ENCODE results near the gene IGHMBP2. TPM values are rescaled to one million over a fixed set of nuclear protein-coding genes. Genes with fewer than 3 reads are reported as not detected.
A peak's percentile ranks its signal among the peaks of the same experiment; 100 is the strongest.

The IGHMBP2 gene
- total RNA-seq, 1 donor, result 10.8 TPM

DNA sequence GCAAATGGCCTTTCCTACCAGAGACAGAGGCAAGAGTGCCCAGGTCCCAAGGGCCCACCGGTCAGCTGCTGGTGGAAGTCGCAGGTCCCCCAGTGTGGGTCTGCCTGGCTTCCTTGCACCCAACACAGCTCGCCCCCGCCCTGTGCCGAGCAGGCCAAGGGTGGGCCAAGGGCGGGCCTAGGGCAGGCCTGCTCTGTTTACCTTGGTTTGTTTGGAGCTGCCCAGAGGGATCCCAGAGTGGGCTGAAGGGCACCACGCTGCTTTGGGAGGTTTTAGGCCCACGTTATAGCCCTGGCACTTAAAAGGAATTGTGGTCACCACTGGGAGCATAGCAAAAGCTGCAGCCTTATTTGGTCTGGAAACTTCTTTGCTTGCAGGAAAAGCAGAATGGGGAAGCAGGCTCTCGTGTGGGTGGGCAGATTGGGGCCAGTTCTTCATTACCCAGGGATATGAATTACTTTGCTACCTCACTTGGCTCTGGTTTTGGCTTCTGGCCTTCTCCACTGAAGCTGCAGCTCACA, 39.1 kb downstream of the IGHMBP2 start:
- TF ChIP-seq, protein P1, sequence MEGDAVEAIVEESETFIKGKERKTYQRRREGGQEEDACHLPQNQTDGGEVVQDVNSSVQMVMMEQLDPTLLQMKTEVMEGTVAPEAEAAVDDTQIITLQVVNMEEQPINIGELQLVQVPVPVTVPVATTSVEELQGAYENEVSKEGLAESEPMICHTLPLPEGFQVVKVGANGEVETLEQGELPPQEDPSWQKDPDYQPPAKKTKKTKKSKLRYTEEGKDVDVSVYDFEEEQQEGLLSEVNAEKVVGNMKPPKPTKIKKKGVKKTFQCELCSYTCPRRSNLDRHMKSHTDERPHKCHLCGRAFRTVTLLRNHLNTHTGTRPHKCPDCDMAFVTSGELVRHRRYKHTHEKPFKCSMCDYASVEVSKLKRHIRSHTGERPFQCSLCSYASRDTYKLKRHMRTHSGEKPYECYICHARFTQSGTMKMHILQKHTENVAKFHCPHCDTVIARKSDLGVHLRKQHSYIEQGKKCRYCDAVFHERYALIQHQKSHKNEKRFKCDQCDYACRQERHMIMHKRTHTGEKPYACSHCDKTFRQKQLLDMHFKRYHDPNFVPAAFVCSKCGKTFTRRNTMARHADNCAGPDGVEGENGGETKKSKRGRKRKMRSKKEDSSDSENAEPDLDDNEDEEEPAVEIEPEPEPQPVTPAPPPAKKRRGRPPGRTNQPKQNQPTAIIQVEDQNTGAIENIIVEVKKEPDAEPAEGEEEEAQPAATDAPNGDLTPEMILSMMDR (IDR thresholded peaks at IDR 0.05; ENCODE audit: insufficient read depth, low read length), result no peak
- H3K4me3 ChIP-seq (ENCODE audit: low read depth, low read length), result no peak overlapping the region
- DNase-seq (ENCODE audit: low read depth), result peak; percentile 6

DNA sequence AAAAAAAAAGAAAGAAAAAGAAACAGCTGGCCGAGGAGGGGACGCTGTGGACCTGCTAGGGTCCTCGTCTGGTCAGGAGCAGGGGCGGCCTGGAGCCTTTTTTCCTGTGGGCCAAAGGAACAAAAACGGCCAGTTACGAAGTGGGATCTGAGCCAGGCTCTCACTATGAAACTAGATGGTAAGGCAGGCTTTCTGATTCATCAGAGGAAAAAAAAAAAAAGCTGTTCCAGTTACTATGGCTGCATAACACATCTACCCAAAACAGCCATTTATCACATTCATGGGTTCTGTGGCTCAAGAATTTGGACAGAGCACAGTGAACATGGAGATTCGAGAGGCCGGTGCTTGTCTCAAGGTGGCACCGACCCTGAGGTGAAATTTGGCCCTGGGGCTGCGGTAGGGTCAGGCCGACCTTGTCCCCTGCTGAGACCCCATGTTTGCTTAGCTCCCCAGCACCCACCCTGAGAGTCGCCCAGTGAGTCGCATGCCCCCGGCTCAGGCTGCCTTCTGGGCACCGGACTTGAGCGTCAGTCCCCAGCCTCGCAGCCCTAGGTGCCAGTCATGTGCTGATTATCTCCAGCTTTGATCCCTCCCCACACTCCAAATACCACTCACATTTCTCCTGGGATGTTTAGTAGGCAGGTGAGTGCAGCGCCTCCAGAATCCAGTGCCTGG, 42.9 kb downstream of the IGHMBP2 start:
- DNase-seq (ENCODE audit: low read depth), result peak; percentile 92
- H3K4me3 ChIP-seq (ENCODE audit: low read depth, low read length), result no peak overlapping the region
- TF ChIP-seq, protein P1 (IDR thresholded peaks at IDR 0.05; ENCODE audit: insufficient read depth, low read length), result no peak

DNA sequence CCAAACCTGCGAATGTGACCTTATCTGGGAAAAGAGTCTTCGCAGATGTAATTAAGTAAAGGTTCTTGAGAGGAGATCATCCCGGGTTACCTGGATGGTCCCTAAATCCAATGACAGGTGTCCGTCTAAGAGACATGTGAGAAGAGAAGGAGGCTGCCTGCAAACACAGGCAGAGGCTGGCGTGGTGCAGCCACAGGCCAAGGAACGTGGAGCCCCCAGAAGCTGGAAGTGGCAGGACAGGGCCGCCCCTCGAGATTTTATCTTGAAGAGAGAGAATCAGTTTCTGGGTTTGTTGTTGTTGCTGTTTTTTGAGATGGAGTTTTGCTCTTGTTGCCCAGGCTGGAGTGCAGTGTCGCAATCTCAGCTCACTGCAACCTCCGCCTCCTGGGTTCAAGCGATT, 43.5 kb downstream of the IGHMBP2 start:
- no peak overlapping the region for H3K4me3 ChIP-seq (ENCODE audit: low read depth, low read length)
- TF ChIP-seq, protein P1 (IDR thresholded peaks at IDR 0.05; ENCODE audit: insufficient read depth, low read length), result no peak
- no peak for DNase-seq (ENCODE audit: low read depth)

DNA sequence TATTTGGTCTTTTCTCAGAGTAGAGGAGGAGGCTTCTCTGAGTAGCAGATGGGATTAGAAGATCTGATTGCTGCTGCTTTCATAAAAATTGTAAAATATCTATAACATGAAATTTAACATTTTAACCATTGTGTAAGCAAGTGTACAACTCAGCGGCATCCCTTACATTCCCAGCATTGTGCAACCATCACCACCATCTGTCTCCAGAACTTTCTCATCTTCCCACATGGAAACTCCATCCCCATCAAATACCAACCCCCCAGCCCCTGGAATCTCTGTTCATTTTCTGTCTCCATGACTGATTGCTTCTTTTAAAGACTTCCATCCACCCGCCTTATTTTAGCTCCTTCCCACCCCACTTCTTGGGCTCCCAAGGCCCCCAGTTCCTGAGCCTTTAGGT, 44.8 kb downstream of the IGHMBP2 start:
- no peak overlapping the region for H3K4me3 ChIP-seq (ENCODE audit: low read depth, low read length)
- TF ChIP-seq, protein P1 (IDR thresholded peaks at IDR 0.05; ENCODE audit: insufficient read depth, low read length), result no peak
- DNase-seq (ENCODE audit: low read depth), result no peak

DNA sequence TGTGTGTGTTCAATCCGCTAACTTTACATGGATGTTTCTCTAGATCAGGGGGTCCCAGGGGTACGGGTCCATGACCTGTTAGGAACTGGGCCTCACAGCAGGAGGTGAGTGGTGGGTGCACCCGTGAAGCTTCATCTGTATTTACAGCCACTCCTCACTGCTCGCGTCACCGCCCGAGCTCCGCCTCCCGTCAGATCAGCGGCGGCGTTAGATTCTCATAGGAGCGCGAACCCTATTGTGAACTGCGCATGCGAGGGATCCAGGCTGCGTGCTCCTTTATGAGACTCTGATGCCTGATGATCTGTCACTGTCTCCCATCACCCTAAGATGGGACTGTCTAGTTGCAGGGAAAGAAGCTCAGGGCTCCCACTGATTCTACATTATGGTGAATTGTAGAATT, 45.2 kb downstream of the IGHMBP2 start:
- no peak overlapping the region for H3K4me3 ChIP-seq (ENCODE audit: low read depth, low read length)
- DNase-seq (ENCODE audit: low read depth), result no peak

GRCh38 chr11:68950270-68950669, 46.6 kb downstream of the IGHMBP2 start:
- TF ChIP-seq, protein P1 (IDR thresholded peaks at IDR 0.05; ENCODE audit: insufficient read depth, low read length), result peak; percentile 42
- peak; percentile 4 for DNase-seq (ENCODE audit: low read depth)
- H3K4me3 ChIP-seq (ENCODE audit: low read depth, low read length), result no peak overlapping the region

More for the DNA sequence above, 45.2 kb downstream of the IGHMBP2 start:
- TF ChIP-seq, protein P1 (IDR thresholded peaks at IDR 0.05; ENCODE audit: insufficient read depth, low read length), result no peak
